K562 (cell line): ENCODE data around the gene PKD1L1. TPM values are rescaled to one million over a fixed set of nuclear protein-coding genes. Genes with fewer than 3 reads are reported as not detected.

Experiments used
- ETV1 ChIP-seq: fragments of 450-650 bp; conservative IDR thresholded peaks from 2 replicates; pipeline ENCODE4 v1.6.1; 2016; ENCODE audit warnings: missing genetic modification characterization, control low read depth, low read depth, missing compliant biosample characterization
- GMEB1 ChIP-seq: fragments of 250-450 bp; sonication (Bioruptor Pico); IDR thresholded peaks from 2 replicates; pipeline ENCODE4 v1.4.0; 2020; ENCODE audit warnings: mild to moderate bottlenecking
- LCOR ChIP-seq: sonication (generic); formaldehyde crosslinking; IDR thresholded peaks from 2 replicates; pipeline ENCODE4 v1.8.0; 2022; ENCODE audit warnings: mild to moderate bottlenecking, missing genetic modification reagents
- RCOR1 ChIP-seq, 2 experiments: IDR thresholded peaks; 2 replicates each; pipeline ENCODE4 v1.6.1; 2012; ENCODE audit warnings: low read depth in 2 of 2, low read length in 2 of 2, borderline replicate concordance in 1 of 2, improper control_type of control experiment in 1 of 2
- RREB1 ChIP-seq: fragments of 250-450 bp; sonication (Bioruptor Pico); IDR thresholded peaks from 2 replicates; pipeline ENCODE4 v1.4.0; 2020
- SIRT6 ChIP-seq: IDR thresholded peaks from one replicate; pipeline ENCODE4 v1.6.1; 2012; ENCODE audit warnings: low read depth, mild to moderate bottlenecking, control low read depth, inconsistent platforms, low read length, moderate library complexity
- SUPT5H ChIP-seq: fragments of 450-650 bp; IDR thresholded peaks from 2 replicates; pipeline ENCODE4 v1.6.1; 2016
- ZBTB1 ChIP-seq: sonication (generic); formaldehyde crosslinking; IDR thresholded peaks from 2 replicates; pipeline ENCODE4 v1.8.1; 2023; ENCODE audit warnings: missing genetic modification reagents, low read depth, mild to moderate bottlenecking, borderline replicate concordance
- ZNF316 ChIP-seq: fragments of 450-650 bp; IDR thresholded peaks from 2 replicates; pipeline ENCODE4 v1.6.1; 2016
- polyA plus RNA-seq, 8 experiments: library from polyadenylated mRNA; depleted of rRNA in 4 of 8; stranded (reverse) in 5 of 8; unstranded in 3 of 8; fragments of >200 nt; fragmentation: Nextera tagmentation in 2 of 8; fragmentation: Illumina TruSeq in 1 of 8; extraction: Ambion mirVana in 2 of 8; extraction: Trizol in 1 of 8; gene quantifications; 2 replicates each; pipeline versions ENCODE4 v1.2.1 to v1.2.3, GENCODE V29; 2011 to 2014; ENCODE audit warnings: inconsistent platforms in 1 of 8, missing spikeins in 1 of 8
- total RNA-seq, 7 experiments: library from RNA; depleted of rRNA in 6 of 7; stranded (reverse); fragments of >200 nt in 6 of 7; fragmentation: Illumina TruSeq in 2 of 7; extraction: Trizol in 2 of 7; gene quantifications; 2 replicates each; pipeline versions ENCODE4 v1.2.1 to v1.2.3, GENCODE V29; 2011 to 2021; ENCODE audit warnings: low replicate concordance in 1 of 7

PKD1L1 gene
- total and polyA plus RNA-seq, 9 of the 15 experiments (the other 6 are each of a cell fraction or from before 2014, with no cell fraction given), result 0.01 to 0.02 TPM; not detected in 7

- TF ChIP-seq RREB1 (no peak), ZNF316 (no peak), SUPT5H (no peak), ZBTB1 (no peak), ETV1 (tag) (no peak), LCOR (CRISPR knock-in tag) (no peak), GMEB1 (CRISPR knock-in tag) (no peak), RCOR1 (IDR thresholded peaks at IDR 0.05; ENCODE audit: borderline replicate concordance in 1 of 2, low read depth in 2 of 2, low read length in 2 of 2) (no peak), SIRT6 (no peak)
Measured at GRCh38 chr7:47962262-47962661, 14.0 kb upstream of the PKD1L1 start (continued).
